Panc1 (cell line): Measurements from ENCODE around the gene ITGA4.

Experiments used
- POLR2AphosphoS5 ChIP-seq: IDR thresholded peaks from 2 replicates; pipeline ENCODE4 v1.6.1; 2012; ENCODE audit warnings: mild to moderate bottlenecking, low read depth, low read length, moderate library complexity
- SIN3A ChIP-seq: IDR thresholded peaks from 2 replicates; pipeline ENCODE4 v1.6.1; 2012; ENCODE audit warnings: low read depth, mild to moderate bottlenecking, low read length, moderate library complexity, borderline replicate concordance; ENCODE audit not compliant: insufficient read depth
- TF ChIP-seq, protein P1 (sequence below): fragments of 450-650 bp; IDR thresholded peaks from 2 replicates; pipeline ENCODE4 v1.5.1; 2017; ENCODE audit warnings: mild to moderate bottlenecking

DNA sequence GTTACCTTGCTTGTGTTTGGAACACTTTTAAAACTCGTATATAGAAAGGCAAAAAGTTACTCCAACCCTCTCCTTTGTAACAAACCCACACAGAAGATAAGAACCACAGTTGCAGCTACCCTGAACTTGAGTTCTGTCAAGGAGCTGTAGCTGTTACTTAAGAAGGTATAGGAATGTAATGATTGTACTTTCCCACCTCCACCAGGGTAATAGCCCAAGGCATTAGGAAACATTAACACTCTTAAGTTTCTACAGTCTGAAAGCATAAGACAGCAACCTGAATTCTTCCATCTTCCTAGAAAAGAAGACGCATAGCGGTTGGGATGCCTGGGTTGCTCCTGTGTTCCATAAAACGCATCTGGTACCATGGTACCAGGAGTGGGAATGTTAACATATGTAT lies 43.0 kb downstream of the ITGA4 start:
- TF ChIP-seq, protein P1, sequence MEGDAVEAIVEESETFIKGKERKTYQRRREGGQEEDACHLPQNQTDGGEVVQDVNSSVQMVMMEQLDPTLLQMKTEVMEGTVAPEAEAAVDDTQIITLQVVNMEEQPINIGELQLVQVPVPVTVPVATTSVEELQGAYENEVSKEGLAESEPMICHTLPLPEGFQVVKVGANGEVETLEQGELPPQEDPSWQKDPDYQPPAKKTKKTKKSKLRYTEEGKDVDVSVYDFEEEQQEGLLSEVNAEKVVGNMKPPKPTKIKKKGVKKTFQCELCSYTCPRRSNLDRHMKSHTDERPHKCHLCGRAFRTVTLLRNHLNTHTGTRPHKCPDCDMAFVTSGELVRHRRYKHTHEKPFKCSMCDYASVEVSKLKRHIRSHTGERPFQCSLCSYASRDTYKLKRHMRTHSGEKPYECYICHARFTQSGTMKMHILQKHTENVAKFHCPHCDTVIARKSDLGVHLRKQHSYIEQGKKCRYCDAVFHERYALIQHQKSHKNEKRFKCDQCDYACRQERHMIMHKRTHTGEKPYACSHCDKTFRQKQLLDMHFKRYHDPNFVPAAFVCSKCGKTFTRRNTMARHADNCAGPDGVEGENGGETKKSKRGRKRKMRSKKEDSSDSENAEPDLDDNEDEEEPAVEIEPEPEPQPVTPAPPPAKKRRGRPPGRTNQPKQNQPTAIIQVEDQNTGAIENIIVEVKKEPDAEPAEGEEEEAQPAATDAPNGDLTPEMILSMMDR = no peak
- TF ChIP-seq POLR2AphosphoS5 (no peak), SIN3A (no peak)
